HG02973 (cell line): ENCODE measurements around the gene WDR7.
"Not testable (repeated sequence)": the region's sequence is repeated elsewhere in the genome, so short reads cannot be mapped to it uniquely, and the experiment has no call there.

Experiments used
- ATAC-seq: cut with Tn5 transposase; IDR thresholded peaks from one replicate; pipeline ENCODE4 v1.9.1; 2021; ENCODE audit warnings: moderate library complexity; ENCODE audit not compliant: unreplicated experiment

Gene WDR7

GRCh38 chr18:56652802-56653201 is 1.6 kb downstream of the WDR7 start:
- no peak for ATAC-seq

- ATAC-seq = not testable (repeated sequence)
These were observed 3.1 kb downstream of the WDR7 start for GRCh38 chr18:56654280-56654679.

- ATAC-seq = no peak
These were observed 7.1 kb downstream of the WDR7 start for GRCh38 chr18:56658261-56658660.

GRCh38 chr18:56659111-56659510 is 8.0 kb downstream of the WDR7 start:
- ATAC-seq = no peak

- no peak for ATAC-seq
These were observed 9.5 kb downstream of the WDR7 start for GRCh38 chr18:56660655-56661054.

- ATAC-seq = no peak
These were observed 10.4 kb downstream of the WDR7 start for GRCh38 chr18:56661360-56662062.

GRCh38 chr18:56662063-56662408 is 10.9 kb downstream of the WDR7 start:
- ATAC-seq = no peak

- no peak for ATAC-seq
These were observed 11.3 kb downstream of the WDR7 start for GRCh38 chr18:56662502-56662901.

GRCh38 chr18:56662902-56663301 is 11.7 kb downstream of the WDR7 start:
- ATAC-seq = no peak

GRCh38 chr18:56672391-56672790 is 21.2 kb downstream of the WDR7 start:
- ATAC-seq = no peak

- ATAC-seq = no peak
These were observed 21.8 kb downstream of the WDR7 start for GRCh38 chr18:56672981-56673380.

- no peak for ATAC-seq
These were observed 25.5 kb downstream of the WDR7 start for GRCh38 chr18:56676639-56677038.

GRCh38 chr18:56678836-56679565 is 27.8 kb downstream of the WDR7 start:
- no peak for ATAC-seq

- no peak for ATAC-seq
These were observed 33.1 kb downstream of the WDR7 start for GRCh38 chr18:56684277-56684676.

- no peak for ATAC-seq
These were observed 40.4 kb downstream of the WDR7 start for GRCh38 chr18:56691530-56691929.

- ATAC-seq = no peak
These were observed 45.8 kb downstream of the WDR7 start for GRCh38 chr18:56696966-56697365.

- no peak for ATAC-seq
These were observed 51.8 kb downstream of the WDR7 start for GRCh38 chr18:56702946-56703345.

GRCh38 chr18:56709463-56709862 is 58.3 kb downstream of the WDR7 start:
- ATAC-seq = peak; percentile 100

GRCh38 chr18:56711708-56712445 is 60.7 kb downstream of the WDR7 start:
- ATAC-seq = no peak

GRCh38 chr18:56712761-56713160 is 61.6 kb downstream of the WDR7 start:
- no peak for ATAC-seq

- ATAC-seq = no peak
These were observed 64.0 kb downstream of the WDR7 start for GRCh38 chr18:56715121-56715520.

- no peak for ATAC-seq
These were observed 65.6 kb downstream of the WDR7 start for GRCh38 chr18:56716692-56717146.
